A549 treated with AZD2906 at 1 μM for 4 hours (cell line): ENCODE measurements around the gene ADCY4. TPM values are rescaled to one million over a fixed set of nuclear protein-coding genes. Genes with fewer than 3 reads are reported as not detected.

Source experiments
- total RNA-seq: library from RNA; stranded (reverse); fragments of 200-300 nt; extraction: Qiagen RNA extraction; gene quantifications from 5 replicates; pipeline ENCODE4 v1.2.3, GENCODE V29; 2022

ADCY4 gene
- not detected in 5 replicates for total RNA-seq

GRCh38 chr14:24334431-24335291 is at the start of gene ADCY4:
Gene ADCY4 (minus strand): TSS chr14:24335071. CDS start chr14:24334652, 419 bp downstream.

DNA sequence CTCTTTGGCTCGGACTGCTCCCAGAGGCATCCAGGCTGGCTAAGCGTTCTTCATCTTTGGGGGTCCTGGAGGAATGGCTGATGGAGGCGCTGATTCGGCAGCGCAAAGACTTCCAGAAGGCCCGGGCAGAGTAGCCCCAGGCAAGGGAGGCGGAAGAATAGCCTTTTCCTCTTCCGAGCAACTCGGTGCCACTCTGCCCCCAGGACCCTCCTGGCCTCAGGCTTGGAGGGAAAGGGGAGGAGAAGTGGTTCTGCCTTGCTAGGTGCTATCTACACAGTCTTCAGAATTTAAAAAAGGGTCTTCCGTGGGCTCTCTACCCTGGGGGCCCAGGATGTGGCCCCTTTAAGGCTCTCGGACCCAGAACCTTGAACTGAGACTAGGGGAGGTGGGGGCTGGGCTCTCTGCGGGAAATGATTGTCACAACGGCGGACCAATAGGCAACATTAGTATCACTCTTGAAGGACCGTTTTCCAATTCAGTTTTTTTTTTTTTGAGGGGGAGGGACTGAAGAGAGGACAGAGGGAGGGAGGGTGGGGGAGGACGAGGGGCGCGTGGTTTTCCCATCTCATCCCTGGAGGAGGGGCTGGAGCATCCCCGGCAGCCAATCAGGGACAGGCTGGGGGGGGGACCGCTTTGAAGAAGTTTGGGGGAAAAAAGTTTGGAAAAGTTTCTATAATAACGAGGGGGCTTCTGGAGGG is 32.8 kb upstream of the ADCY4 start, which contains the start of gene NFATC4:
TSS of gene NFATC4 (plus strand) at position 671 of the 698 bp plus-strand sequence. CDS start 157 bp downstream, outside the sequence.

GRCh38 chr14:24339284-24340151 is 4.6 kb upstream of the ADCY4 start, which contains the start of gene RIPK3:
Gene RIPK3 (minus strand): TSS chr14:24339991. CDS start chr14:24339826, 165 bp downstream.

DNA sequence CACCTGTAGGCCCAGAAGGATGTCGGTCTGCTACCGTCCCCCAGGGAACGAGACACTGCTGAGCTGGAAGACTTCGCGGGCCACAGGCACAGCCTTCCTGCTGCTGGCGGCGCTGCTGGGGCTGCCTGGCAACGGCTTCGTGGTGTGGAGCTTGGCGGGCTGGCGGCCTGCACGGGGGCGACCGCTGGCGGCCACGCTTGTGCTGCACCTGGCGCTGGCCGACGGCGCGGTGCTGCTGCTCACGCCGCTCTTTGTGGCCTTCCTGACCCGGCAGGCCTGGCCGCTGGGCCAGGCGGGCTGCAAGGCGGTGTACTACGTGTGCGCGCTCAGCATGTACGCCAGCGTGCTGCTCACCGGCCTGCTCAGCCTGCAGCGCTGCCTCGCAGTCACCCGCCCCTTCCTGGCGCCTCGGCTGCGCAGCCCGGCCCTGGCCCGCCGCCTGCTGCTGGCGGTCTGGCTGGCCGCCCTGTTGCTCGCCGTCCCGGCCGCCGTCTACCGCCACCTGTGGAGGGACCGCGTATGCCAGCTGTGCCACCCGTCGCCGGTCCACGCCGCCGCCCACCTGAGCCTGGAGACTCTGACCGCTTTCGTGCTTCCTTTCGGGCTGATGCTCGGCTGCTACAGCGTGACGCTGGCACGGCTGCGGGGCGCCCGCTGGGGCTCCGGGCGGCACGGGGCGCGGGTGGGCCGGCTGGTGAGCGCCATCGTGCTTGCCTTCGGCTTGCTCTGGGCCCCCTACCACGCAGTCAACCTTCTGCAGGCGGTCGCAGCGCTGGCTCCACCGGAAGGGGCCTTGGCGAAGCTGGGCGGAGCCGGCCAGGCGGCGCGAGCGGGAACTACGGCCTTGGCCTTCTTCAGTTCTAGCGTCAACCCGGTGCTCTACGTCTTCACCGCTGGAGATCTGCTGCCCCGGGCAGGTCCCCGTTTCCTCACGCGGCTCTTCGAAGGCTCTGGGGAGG is 23.9 kb downstream of the ADCY4 start, which contains the start of gene LTB4R:
TSS of gene LTB4R (plus strand) at position 857 of the 959 bp plus-strand sequence. CDS start 4,150 bp downstream, outside the sequence.

DNA sequence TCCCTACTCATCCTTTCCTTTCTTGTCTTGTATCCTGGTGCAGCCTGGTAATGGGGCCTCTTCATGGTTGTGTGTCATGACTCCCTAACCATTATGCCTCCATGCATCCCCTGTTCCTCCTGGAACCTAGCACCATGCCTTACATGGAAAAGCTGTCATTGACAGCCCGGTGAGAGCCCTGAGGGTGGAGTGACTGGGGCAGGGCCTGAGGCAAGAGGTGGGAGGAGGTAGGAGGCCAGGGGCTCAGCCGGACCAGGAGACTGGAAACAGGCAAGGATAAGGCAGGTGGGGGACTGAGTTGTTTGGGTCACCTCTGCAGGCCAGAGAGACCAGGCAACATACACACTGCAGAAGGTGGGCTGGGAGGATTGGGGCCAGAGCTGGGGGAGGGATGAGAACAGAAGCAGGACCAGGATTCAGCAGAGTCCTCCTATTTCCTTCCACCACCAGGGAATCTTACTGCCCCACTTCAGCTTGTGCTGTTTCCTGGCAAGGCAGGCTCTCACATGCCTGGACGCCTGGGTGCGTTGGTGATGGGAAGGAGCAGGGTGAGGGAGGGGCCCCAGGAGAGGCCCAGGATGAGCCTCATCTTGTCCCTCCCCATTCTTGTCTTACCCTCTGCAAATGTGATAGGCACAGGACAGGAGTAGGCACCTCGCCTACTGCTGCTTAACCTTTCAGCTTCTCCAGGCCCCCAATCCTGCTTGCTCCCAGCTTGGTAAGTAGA is 25.2 kb downstream of the ADCY4 start, which contains the start of gene LTB4R2:
TSS of gene LTB4R2 (plus strand) at position 603 of the 727 bp plus-strand sequence. CDS start 525 bp downstream, outside the sequence.

DNA sequence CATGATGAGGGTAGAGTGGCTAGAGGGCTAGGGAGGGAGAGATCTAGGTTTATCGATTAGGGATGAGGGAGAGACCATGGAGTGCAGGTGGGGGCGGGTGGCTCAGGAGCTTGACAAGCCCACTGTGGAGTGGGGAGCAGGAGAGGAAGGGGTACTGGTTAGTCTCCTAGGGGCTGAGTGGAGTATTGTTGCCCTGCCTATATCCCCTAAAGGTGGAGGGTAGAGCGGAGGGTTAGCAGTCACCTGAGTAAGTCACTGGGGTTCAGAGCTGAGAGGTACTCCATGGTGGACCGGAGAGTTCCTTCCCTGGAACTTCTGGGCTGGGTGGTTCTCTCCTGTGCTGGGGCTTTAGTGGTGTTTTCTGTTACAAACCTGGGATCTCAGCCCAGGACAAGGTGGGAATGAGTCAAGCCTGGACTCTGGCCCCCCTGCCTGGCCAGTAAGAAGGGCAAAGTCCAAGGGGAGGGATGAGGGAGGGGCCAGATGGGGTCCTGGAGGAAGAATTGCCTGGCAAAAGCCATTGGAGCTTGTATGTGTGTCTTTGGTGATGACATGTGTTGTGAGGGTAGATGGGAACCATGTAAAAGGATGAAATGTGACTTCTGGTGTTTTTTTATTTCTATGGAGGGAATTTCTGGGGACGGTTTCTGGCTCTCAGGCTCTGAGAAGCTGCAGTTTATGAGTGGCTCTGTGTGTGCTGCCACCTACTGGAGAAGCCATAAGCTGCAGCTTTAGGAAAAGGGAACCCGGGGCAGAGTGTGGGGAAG is 27.1 kb downstream of the ADCY4 start, which contains the start of gene CIDEB:
TSS of gene CIDEB (minus strand) at position 403 of the 767 bp plus-strand sequence. CDS start at position 284, 119 bp downstream.

GRCh38 chr14:24299255-24300191 is 35.3 kb downstream of the ADCY4 start, which contains the start of the genes DHRS1 and NOP9:
Gene DHRS1 (minus strand): TSS chr14:24299780. CDS start chr14:24299106, 674 bp downstream.
Gene NOP9 (plus strand): TSS chr14:24299850. CDS start chr14:24299955, 105 bp downstream.

DNA sequence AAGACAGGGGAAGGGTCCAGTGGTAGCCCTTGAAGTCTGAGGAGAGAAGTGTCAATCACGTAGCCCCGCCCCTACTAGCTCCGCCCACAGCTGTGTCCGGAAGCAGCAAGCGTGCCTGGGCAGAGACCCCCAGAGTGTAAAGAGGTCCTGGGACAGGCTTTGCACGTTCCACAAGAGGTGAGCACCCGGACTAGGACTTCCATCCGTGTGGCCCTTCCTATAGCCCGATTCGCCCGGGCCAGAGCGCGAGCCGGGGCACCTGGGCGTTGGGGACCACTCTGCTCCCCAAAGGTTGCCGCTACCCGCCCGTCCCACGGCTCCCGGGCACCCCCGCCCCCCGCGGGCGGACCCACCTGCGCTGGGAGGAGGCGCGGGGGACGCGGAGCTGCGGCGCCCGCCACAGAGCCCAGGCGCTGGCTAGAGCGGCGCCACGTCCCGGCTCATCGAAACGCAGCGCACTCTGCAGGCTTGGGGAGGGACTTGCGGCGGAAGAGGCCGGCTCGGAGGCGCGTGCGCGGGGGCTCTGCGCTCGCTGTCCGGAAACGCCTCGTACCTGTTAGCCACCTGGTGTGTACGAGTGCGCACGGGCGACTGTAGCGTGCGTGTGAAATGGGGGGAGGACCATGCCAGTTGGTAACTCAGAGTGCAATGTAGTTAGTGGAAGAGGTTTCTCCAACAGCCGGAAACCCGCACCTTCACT is 63.6 kb downstream of the ADCY4 start, which contains the start of gene RABGGTA:
TSS of gene RABGGTA (minus strand) at position 464 of the 700 bp plus-strand sequence. CDS start 482 bp downstream, outside the sequence.

Other genes starting within 250 kb of the ADCY4 start
- 17.2 to 22.3 TPM (median 20.2 TPM) in 5 replicates for gene PCK2, start 240.8 kb downstream of the ADCY4 start, total RNA-seq
- 20.3 to 26.4 TPM (median 20.7 TPM) in 5 replicates for gene DCAF11, start 220.3 kb downstream of the ADCY4 start, total RNA-seq
- 0.74 to 1.1 TPM (median 0.98 TPM) in 5 replicates for gene NRL, start 220.1 kb downstream of the ADCY4 start, total RNA-seq
- 0.10 to 0.13 TPM in 2 of 5 replicates, not detected in the others for gene FITM1, start 204.4 kb downstream of the ADCY4 start, total RNA-seq
- 158 to 182 TPM (median 161 TPM) in 5 replicates for gene PSME1, start 198.9 kb downstream of the ADCY4 start, total RNA-seq
- 46.5 to 62.7 TPM (median 58.0 TPM) in 5 replicates for gene EMC9, start 193.5 kb downstream of the ADCY4 start, total RNA-seq
- 150 to 197 TPM (median 159 TPM) in 5 replicates for gene PSME2, start 188.5 kb downstream of the ADCY4 start, total RNA-seq
- gene RNF31, start 187.6 kb downstream of the ADCY4 start, total RNA-seq: 20.3 to 33.7 TPM (median 32.3 TPM) in 5 replicates
- 15.6 to 20.2 TPM (median 16.5 TPM) in 5 replicates for gene IRF9, start 173.8 kb downstream of the ADCY4 start, total RNA-seq
- gene REC8, start 163.0 kb downstream of the ADCY4 start, total RNA-seq: 2.7 to 5.3 TPM (median 3.3 TPM) in 5 replicates
- gene IPO4, start 146.3 kb downstream of the ADCY4 start, total RNA-seq: 75.4 to 87.1 TPM (median 80.0 TPM) in 5 replicates
- 60.6 to 69.9 TPM (median 64.6 TPM) in 5 replicates for gene TM9SF1, start 139.6 kb downstream of the ADCY4 start, total RNA-seq
- not detected in 5 replicates for gene TSSK4, start 129.4 kb downstream of the ADCY4 start, total RNA-seq
- gene CHMP4A, start 121.6 kb downstream of the ADCY4 start, total RNA-seq: 78.2 to 100.0 TPM (median 79.3 TPM) in 5 replicates
- gene MDP1, start 119.0 kb downstream of the ADCY4 start, total RNA-seq: 28.9 to 33.7 TPM (median 31.1 TPM) in 5 replicates
- gene NEDD8, start 102.7 kb downstream of the ADCY4 start, total RNA-seq: 433 to 471 TPM (median 446 TPM) in 5 replicates
- 53.0 to 66.2 TPM (median 54.3 TPM) in 5 replicates for gene GMPR2, start 102.1 kb downstream of the ADCY4 start, total RNA-seq
- gene TINF2, start 92.4 kb downstream of the ADCY4 start, total RNA-seq: 33.4 to 37.5 TPM (median 36.9 TPM) in 5 replicates
- gene TGM1, start 71.9 kb downstream of the ADCY4 start, total RNA-seq: 0.93 to 1.8 TPM (median 1.1 TPM) in 5 replicates
- 15.8 to 17.3 TPM (median 16.6 TPM) in 5 replicates for gene RABGGTA, start 63.5 kb downstream of the ADCY4 start, total RNA-seq
- 9.9 to 12.1 TPM (median 12.0 TPM) in 5 replicates for gene DHRS1, start 35.3 kb downstream of the ADCY4 start, total RNA-seq
- gene NOP9, start 35.2 kb downstream of the ADCY4 start, total RNA-seq: 13.4 to 16.4 TPM (median 14.4 TPM) in 5 replicates
- 0.12 to 0.26 TPM (median 0.23 TPM) in 5 replicates for gene CIDEB, start 27.1 kb downstream of the ADCY4 start, total RNA-seq
- 2.4 to 5.1 TPM (median 4.0 TPM) in 5 replicates for gene LTB4R2, start 24.9 kb downstream of the ADCY4 start, total RNA-seq
- 3.1 to 6.1 TPM (median 5.2 TPM) in 5 replicates for gene LTB4R, start 23.6 kb downstream of the ADCY4 start, total RNA-seq
- not detected in 5 replicates for gene RIPK3, start 4.9 kb upstream of the ADCY4 start, total RNA-seq
- gene NFATC4, start 33.1 kb upstream of the ADCY4 start, total RNA-seq: 0.05 to 0.31 TPM (median 0.07 TPM) in 5 replicates
- gene NYNRIN, start 63.9 kb upstream of the ADCY4 start, total RNA-seq: 0.31 to 0.44 TPM (median 0.41 TPM) in 5 replicates
- 1.0 to 1.7 TPM (median 1.3 TPM) in 5 replicates for gene CBLN3, start 94.6 kb upstream of the ADCY4 start, total RNA-seq
- 22.8 to 28.3 TPM (median 24.8 TPM) in 5 replicates for gene KHNYN, start 94.9 kb upstream of the ADCY4 start, total RNA-seq
- 40.2 to 54.8 TPM (median 51.8 TPM) in 5 replicates for gene SDR39U1, start 107.7 kb upstream of the ADCY4 start, total RNA-seq
- gene CMA1, start 173.2 kb upstream of the ADCY4 start, total RNA-seq: not detected in 5 replicates
- gene CTSG, start 241.2 kb upstream of the ADCY4 start, total RNA-seq: not detected in 5 replicates